Suprapubic skin (tissue), 3 donors: ENCODE measurements around the gene MIER2.

ENCODE experiments used
- CTCF ChIP-seq, 2 donors: fragments of 200-600 bp in 1 of 2; fragments of 450-650 bp in 1 of 2; sonication (generic) in 1 of 2; IDR thresholded peaks; one replicate each; pipeline ENCODE4 v1.5.1; 2016 to 2019; ENCODE audit warnings: antibody characterized with exemption in 2 of 2, mild to moderate bottlenecking in 1 of 2, moderate library complexity in 1 of 2
- EP300 ChIP-seq: sonication (generic); formaldehyde crosslinking; IDR thresholded peaks from one replicate; pipeline ENCODE4 v1.6.1; 2017; ENCODE audit warnings: antibody characterized with exemption
- POLR2A ChIP-seq, 2 donors: fragments of 450-650 bp; IDR thresholded peaks; one replicate each; pipeline ENCODE4 v1.6.1; 2017; ENCODE audit warnings: antibody characterized with exemption in 2 of 2, mild to moderate bottlenecking in 2 of 2, moderate library complexity in 2 of 2

- TF ChIP-seq POLR2A (IDR thresholded peaks at IDR 0.05): no peak
- TF ChIP-seq CTCF (IDR thresholded peaks at IDR 0.05): no peak
- no peak for TF ChIP-seq EP300
Measured at GRCh38 chr19:313988-314815, 30.4 kb downstream of the MIER2 start.
